Fibroblast of lung (primary cell): ENCODE results near the gene SIPA1L3.

Source experiments
- EZH2 ChIP-seq: IDR thresholded peaks from 2 replicates; pipeline ENCODE4 v1.5.1; 2012; ENCODE audit warnings: low read length, control low read depth, mild to moderate bottlenecking; ENCODE audit errors: missing control alignments
- TF ChIP-seq, protein P1 (sequence below), 2 donors: IDR thresholded peaks in 1 of 2; conservative IDR thresholded peaks in 1 of 2; 1 replicate in 1 of 2; 2 replicates in 1 of 2; pipeline ENCODE4 v1.5.1; 2011 to 2012; ENCODE audit warnings: low read length in 2 of 2, control low read depth in 1 of 2, inconsistent platforms in 1 of 2, low read depth in 1 of 2, mild to moderate bottlenecking in 1 of 2

DNA sequence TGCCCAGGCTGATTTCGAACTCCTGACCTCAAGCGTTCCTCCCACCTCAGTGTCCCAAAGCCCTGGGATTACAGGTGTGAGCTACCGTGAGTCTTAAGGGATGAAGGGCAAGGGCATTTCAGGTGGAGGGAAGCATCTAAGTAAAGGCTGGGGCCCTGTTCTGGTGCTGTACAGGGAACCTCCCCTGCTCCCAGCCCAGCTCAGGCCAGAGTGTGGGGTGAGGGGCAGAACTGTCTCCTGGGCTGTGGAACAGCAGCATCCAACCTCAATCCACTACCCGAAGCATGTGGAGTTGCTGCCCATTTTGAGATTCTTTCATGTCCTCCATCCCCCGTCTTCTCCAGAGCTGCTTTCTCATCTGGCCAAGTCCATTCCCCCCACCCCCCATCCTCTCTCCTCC lies 105.3 kb downstream of the SIPA1L3 start:
- TF ChIP-seq, protein P1, sequence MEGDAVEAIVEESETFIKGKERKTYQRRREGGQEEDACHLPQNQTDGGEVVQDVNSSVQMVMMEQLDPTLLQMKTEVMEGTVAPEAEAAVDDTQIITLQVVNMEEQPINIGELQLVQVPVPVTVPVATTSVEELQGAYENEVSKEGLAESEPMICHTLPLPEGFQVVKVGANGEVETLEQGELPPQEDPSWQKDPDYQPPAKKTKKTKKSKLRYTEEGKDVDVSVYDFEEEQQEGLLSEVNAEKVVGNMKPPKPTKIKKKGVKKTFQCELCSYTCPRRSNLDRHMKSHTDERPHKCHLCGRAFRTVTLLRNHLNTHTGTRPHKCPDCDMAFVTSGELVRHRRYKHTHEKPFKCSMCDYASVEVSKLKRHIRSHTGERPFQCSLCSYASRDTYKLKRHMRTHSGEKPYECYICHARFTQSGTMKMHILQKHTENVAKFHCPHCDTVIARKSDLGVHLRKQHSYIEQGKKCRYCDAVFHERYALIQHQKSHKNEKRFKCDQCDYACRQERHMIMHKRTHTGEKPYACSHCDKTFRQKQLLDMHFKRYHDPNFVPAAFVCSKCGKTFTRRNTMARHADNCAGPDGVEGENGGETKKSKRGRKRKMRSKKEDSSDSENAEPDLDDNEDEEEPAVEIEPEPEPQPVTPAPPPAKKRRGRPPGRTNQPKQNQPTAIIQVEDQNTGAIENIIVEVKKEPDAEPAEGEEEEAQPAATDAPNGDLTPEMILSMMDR (conservative IDR thresholded peaks at IDR 0.05 in 1 of 2, IDR thresholded peaks at IDR 0.05 in 1 of 2; ENCODE audit: low read depth in 1 of 2, low read length in 2 of 2): no peak
- TF ChIP-seq EZH2: no peak
